ENCODE measurements around the gene CERS2. TPM values are rescaled to one million over a fixed set of nuclear protein-coding genes. Genes with fewer than 3 reads are reported as not detected.

CERS2 gene
- total RNA-seq, 2 experiments from 2014 or later, result 64.7 to 92.8 TPM

DNA sequence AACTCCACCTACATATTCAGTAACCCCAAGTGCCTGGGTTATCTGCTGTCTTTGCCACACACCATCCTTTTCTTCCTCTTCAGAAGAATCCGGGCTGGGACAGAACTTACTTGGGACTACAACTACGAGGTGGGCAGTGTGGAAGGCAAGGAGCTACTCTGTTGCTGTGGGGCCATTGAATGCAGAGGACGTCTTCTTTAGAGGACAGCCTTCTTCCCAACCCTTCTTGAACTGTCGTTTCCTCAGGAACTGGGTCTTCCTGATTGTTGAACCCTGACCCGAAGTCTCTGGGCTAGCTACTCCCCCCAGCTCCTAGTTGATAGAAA lies 10.5 kb downstream of the CERS2 start:
- Histone ChIP-seq H3K27ac (ENCODE audit: low read depth, low read length, poor library complexity, severe bottlenecking) (no peak overlapping the region), H3K4me3 (ENCODE audit: low read depth, low read length, poor library complexity, severe bottlenecking) (no peak overlapping the region), H3K79me2 (ENCODE audit: insufficient read depth, low read depth, low read length) (no peaks in the 10 kb centered on the region), H3K9me3 (ENCODE audit: low read length) (no peaks in the 10 kb centered on the region), H2AFZ (ENCODE audit: low read length) (no peak overlapping the region), H3K4me2 (ENCODE audit: low read length) (no peak overlapping the region), H4K20me1 (ENCODE audit: insufficient read depth, low read length) (no peaks in the 10 kb centered on the region), H3K4me1 (ENCODE audit: insufficient read depth, low read length, poor library complexity, severe bottlenecking) (no peaks in the 10 kb centered on the region), H3K36me3 (ENCODE audit: insufficient read depth, low read length) (peaks cover 97% of the 10 kb centered on the region), H3K9me2 (ENCODE audit: insufficient read depth, low read length) (no peaks in the 10 kb centered on the region)
- POLR2A ChIA-PET, result interaction anchor here (1.3 kb wide), 1 partner anchor 10 kb away, joined by 4 read pairs; no protein-coding TSS in a partner anchor
- intact Hi-C loops (cut with micrococcal nuclease; ENCODE audit: unreplicated experiment), result no loop called here
- BruUV-seq (replicated peaks), result TSS peak; percentile 24
- DNase-seq (ENCODE audit: low spot score), result no peak
- TF ChIP-seq, protein P1, sequence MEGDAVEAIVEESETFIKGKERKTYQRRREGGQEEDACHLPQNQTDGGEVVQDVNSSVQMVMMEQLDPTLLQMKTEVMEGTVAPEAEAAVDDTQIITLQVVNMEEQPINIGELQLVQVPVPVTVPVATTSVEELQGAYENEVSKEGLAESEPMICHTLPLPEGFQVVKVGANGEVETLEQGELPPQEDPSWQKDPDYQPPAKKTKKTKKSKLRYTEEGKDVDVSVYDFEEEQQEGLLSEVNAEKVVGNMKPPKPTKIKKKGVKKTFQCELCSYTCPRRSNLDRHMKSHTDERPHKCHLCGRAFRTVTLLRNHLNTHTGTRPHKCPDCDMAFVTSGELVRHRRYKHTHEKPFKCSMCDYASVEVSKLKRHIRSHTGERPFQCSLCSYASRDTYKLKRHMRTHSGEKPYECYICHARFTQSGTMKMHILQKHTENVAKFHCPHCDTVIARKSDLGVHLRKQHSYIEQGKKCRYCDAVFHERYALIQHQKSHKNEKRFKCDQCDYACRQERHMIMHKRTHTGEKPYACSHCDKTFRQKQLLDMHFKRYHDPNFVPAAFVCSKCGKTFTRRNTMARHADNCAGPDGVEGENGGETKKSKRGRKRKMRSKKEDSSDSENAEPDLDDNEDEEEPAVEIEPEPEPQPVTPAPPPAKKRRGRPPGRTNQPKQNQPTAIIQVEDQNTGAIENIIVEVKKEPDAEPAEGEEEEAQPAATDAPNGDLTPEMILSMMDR (conservative IDR thresholded peaks at IDR 0.05; ENCODE audit: low read length), result no peak
- TF ChIP-seq EZH2phosphoT487 (IDR thresholded peaks at IDR 0.05; ENCODE audit: borderline replicate concordance, low read depth, low read length), result no peak
- CTCF ChIA-PET (ENCODE audit: unreplicated experiment), result no interaction called here

DNA sequence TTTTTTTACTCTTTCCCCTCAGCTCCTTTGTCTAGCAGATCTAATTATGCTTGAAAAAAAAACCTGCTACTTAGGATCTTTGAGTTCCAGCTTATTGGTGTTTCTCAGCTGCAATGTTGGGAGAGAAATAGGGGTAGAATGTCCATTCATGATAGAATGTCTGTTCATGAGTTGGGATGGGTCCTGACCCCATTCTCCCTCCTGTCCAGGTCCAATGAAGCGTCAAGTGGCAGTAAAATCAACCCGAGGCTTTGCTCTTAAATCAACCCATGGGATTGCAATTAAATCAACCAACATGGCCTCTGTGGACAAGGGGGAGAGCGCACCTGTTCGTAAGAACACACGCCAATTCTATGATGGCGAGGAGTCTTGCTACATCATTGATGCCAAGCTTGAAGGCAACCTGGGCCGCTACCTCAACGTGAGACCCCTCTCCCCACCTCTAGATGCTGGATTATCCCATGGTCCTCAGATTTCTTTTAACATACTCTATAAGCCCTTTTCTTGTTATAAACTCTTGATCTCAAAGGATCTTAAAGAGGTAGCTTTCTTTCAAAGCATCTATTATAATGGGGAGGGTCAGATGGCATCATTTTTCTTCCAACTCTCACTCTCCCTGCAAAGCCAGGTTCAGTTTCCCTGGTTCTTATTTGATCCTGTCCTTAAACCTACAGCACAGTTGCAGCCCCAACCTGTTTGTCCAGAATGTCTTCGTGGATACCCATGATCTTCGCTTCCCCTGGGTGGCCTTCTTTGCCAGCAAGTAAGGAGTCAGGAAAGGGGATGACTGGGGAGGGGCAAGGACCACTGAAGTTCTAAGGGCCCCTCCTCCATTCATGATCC lies 11.1 kb downstream of the CERS2 start:
- Histone ChIP-seq H3K36me3 (ENCODE audit: insufficient read depth, low read length) (peaks cover 98% of the 10 kb centered on the region), H2AFZ (ENCODE audit: low read length) (no peak overlapping the region), H3K4me1 (ENCODE audit: insufficient read depth, low read length, poor library complexity, severe bottlenecking) (no peaks in the 10 kb centered on the region), H3K4me2 (ENCODE audit: low read length) (no peak overlapping the region), H3K4me3 (ENCODE audit: low read depth, low read length, poor library complexity, severe bottlenecking) (no peak overlapping the region), H3K9me3 (ENCODE audit: low read length) (no peaks in the 10 kb centered on the region), H4K20me1 (ENCODE audit: insufficient read depth, low read length) (no peaks in the 10 kb centered on the region), H3K27ac (ENCODE audit: low read depth, low read length, poor library complexity, severe bottlenecking) (no peak overlapping the region), H3K9me2 (ENCODE audit: insufficient read depth, low read length) (no peaks in the 10 kb centered on the region), H3K79me2 (ENCODE audit: insufficient read depth, low read depth, low read length) (no peaks in the 10 kb centered on the region)
- BruUV-seq (replicated peaks), result no TSS peak
- ChIA-PET CTCF (ENCODE audit: unreplicated experiment) (no interaction called here), POLR2A (interaction anchor here (1.3 kb wide), 1 partner anchor 10 kb away, joined by 4 read pairs; no protein-coding TSS in a partner anchor)
- intact Hi-C loops (cut with micrococcal nuclease; ENCODE audit: unreplicated experiment), result no loop called here
- no peak for TF ChIP-seq EZH2phosphoT487 (IDR thresholded peaks at IDR 0.05; ENCODE audit: borderline replicate concordance, low read depth, low read length)
- TF ChIP-seq, protein P1 (conservative IDR thresholded peaks at IDR 0.05; ENCODE audit: low read length), result no peak
- no peak for DNase-seq (ENCODE audit: low spot score)

DNA sequence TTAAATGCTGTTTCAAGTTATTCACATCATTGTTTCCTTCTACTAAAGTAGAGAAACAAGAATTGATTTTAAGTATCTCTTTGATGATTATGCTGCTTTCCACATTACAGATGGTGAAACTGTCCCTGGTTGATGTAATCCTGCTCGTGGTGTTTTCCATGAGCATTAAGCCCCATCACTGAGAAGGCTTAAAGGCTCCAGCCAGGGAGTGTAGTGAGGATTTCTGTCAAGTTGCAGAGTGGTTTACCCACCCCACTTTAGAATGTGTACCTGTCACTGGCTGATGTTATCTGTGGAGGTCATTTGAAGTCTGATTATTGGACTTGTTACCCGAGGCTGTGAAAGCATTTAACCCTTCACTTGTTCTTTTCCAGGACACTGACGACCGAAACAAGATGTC lies 12.9 kb downstream of the CERS2 start:
- Histone ChIP-seq H4K20me1 (ENCODE audit: insufficient read depth, low read length) (no peaks in the 10 kb centered on the region), H3K4me1 (ENCODE audit: insufficient read depth, low read length, poor library complexity, severe bottlenecking) (no peaks in the 10 kb centered on the region), H3K4me3 (ENCODE audit: low read depth, low read length, poor library complexity, severe bottlenecking) (no peak overlapping the region), H3K4me2 (ENCODE audit: low read length) (no peak overlapping the region), H3K9me2 (ENCODE audit: insufficient read depth, low read length) (no peaks in the 10 kb centered on the region), H3K79me2 (ENCODE audit: insufficient read depth, low read depth, low read length) (no peaks in the 10 kb centered on the region), H3K9me3 (ENCODE audit: low read length) (no peaks in the 10 kb centered on the region), H3K36me3 (ENCODE audit: insufficient read depth, low read length) (peaks cover 95% of the 10 kb centered on the region), H2AFZ (ENCODE audit: low read length) (no peak overlapping the region), H3K27ac (ENCODE audit: low read depth, low read length, poor library complexity, severe bottlenecking) (no peak overlapping the region)
- CTCF ChIA-PET (ENCODE audit: unreplicated experiment), result no interaction called here
- no peak for DNase-seq (ENCODE audit: low spot score)
- no TSS peak for BruUV-seq (replicated peaks)
- intact Hi-C loops (cut with micrococcal nuclease; ENCODE audit: unreplicated experiment), result no loop called here
- POLR2A ChIA-PET, result no interaction called here
- TF ChIP-seq EZH2phosphoT487 (IDR thresholded peaks at IDR 0.05; ENCODE audit: borderline replicate concordance, low read depth, low read length), result no peak
- TF ChIP-seq, protein P1 (conservative IDR thresholded peaks at IDR 0.05; ENCODE audit: low read length), result no peak
